Measurements from ENCODE around the gene ZFHX2.

DNA sequence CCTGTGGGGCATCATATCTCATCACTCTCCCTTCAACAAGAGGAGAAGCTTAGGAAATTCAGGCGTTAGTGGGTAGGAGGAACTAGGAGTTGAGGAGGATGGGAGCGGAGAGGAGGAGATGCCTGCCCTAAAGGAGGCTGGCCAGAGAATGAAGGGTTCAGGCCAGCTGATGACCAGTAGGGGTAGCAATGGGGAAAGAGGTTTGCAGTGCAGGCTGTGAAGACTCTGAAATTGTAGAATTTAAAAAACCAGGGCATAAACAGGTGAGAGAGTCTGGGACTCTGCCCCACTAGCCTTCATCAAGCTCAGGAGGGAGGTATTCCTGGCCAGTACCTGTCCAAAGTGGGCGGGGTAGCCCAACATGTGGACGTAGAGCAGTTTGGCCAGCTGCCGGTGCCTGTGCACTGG is 15.2 kb upstream of the ZFHX2 start:
- TF ChIP-seq, protein P1, sequence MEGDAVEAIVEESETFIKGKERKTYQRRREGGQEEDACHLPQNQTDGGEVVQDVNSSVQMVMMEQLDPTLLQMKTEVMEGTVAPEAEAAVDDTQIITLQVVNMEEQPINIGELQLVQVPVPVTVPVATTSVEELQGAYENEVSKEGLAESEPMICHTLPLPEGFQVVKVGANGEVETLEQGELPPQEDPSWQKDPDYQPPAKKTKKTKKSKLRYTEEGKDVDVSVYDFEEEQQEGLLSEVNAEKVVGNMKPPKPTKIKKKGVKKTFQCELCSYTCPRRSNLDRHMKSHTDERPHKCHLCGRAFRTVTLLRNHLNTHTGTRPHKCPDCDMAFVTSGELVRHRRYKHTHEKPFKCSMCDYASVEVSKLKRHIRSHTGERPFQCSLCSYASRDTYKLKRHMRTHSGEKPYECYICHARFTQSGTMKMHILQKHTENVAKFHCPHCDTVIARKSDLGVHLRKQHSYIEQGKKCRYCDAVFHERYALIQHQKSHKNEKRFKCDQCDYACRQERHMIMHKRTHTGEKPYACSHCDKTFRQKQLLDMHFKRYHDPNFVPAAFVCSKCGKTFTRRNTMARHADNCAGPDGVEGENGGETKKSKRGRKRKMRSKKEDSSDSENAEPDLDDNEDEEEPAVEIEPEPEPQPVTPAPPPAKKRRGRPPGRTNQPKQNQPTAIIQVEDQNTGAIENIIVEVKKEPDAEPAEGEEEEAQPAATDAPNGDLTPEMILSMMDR (IDR thresholded peaks at IDR 0.05; ENCODE audit: low read length): peak; percentile 24; the same call in 1 of the 2 replicates
- no peak for TF ChIP-seq EZH2 (IDR thresholded peaks at IDR 0.05; ENCODE audit: borderline replicate concordance, low read length)
